Measurements from ENCODE around the gene BAIAP2L2. TPM values are rescaled to one million over a fixed set of nuclear protein-coding genes. Genes with fewer than 3 reads are reported as not detected.

BAIAP2L2 gene
- total RNA-seq, 1 experiment from 2014 or later: 51.2 TPM

- CTCF ChIA-PET: no interaction called here
- H3K27me3 Mint-ChIP-seq (ENCODE audit: unreplicated experiment): no peaks in the 10 kb centered on the region
- intact Hi-C loops (cut with micrococcal nuclease; ENCODE audit: unreplicated experiment): no loop called here
- no peak for TF ChIP-seq CTCF (IDR thresholded peaks at IDR 0.05; ENCODE audit: unreplicated experiment)
- peaks cover 54% of the 10 kb centered on the region for H3K36me3 Mint-ChIP-seq (ENCODE audit: insufficient read depth, unreplicated experiment)
- H3K4me1 Mint-ChIP-seq (ENCODE audit: low read depth, unreplicated experiment): no peaks in the 10 kb centered on the region
- H3K9me3 Mint-ChIP-seq (ENCODE audit: low read depth, unreplicated experiment): no peaks in the 10 kb centered on the region
- DNase-seq: no peak
- H3K4me3 Mint-ChIP-seq (ENCODE audit: low read depth, unreplicated experiment): no peak overlapping the region
- H3K27ac Mint-ChIP-seq (ENCODE audit: unreplicated experiment): no peak overlapping the region
- no TSS peak for BruUV-seq (replicated peaks)
Measured at GRCh38 chr22:38077096-38077495, 33.4 kb downstream of the BAIAP2L2 start.

GRCh38 chr22:38075961-38076360 is 34.5 kb downstream of the BAIAP2L2 start:
- no peaks in the 10 kb centered on the region for H3K9me3 Mint-ChIP-seq (ENCODE audit: low read depth, unreplicated experiment)
- no TSS peak for BruUV-seq (replicated peaks)
- no peaks in the 10 kb centered on the region for H3K4me1 Mint-ChIP-seq (ENCODE audit: low read depth, unreplicated experiment)

GRCh38 chr22:38075105-38075825 is 35.2 kb downstream of the BAIAP2L2 start:
- CTCF ChIA-PET: no interaction called here

More at GRCh38 chr22:38075961-38076360, 34.5 kb downstream of the BAIAP2L2 start:
- no peak for TF ChIP-seq CTCF (IDR thresholded peaks at IDR 0.05; ENCODE audit: unreplicated experiment)
- Mint-ChIP-seq H3K36me3 (ENCODE audit: insufficient read depth, unreplicated experiment) (peaks cover 54% of the 10 kb centered on the region), H3K4me3 (ENCODE audit: low read depth, unreplicated experiment) (no peak overlapping the region), H3K27ac (ENCODE audit: unreplicated experiment) (no peak overlapping the region), H3K27me3 (ENCODE audit: unreplicated experiment) (no peaks in the 10 kb centered on the region)
- DNase-seq: no peak
- intact Hi-C loops (cut with micrococcal nuclease; ENCODE audit: unreplicated experiment): no loop called here
- CTCF ChIA-PET: no interaction called here

More at GRCh38 chr22:38075105-38075825, 35.2 kb downstream of the BAIAP2L2 start:
- no peaks in the 10 kb centered on the region for H3K9me3 Mint-ChIP-seq (ENCODE audit: low read depth, unreplicated experiment)
- DNase-seq: no peak
- TF ChIP-seq CTCF (IDR thresholded peaks at IDR 0.05; ENCODE audit: unreplicated experiment): no peak
- no TSS peak for BruUV-seq (replicated peaks)
- peaks cover 49% of the 10 kb centered on the region for H3K36me3 Mint-ChIP-seq (ENCODE audit: insufficient read depth, unreplicated experiment)
- no peak overlapping the region for H3K4me3 Mint-ChIP-seq (ENCODE audit: low read depth, unreplicated experiment)
- no peaks in the 10 kb centered on the region for H3K4me1 Mint-ChIP-seq (ENCODE audit: low read depth, unreplicated experiment)
- H3K27ac Mint-ChIP-seq (ENCODE audit: unreplicated experiment): no peak overlapping the region
- no peaks in the 10 kb centered on the region for H3K27me3 Mint-ChIP-seq (ENCODE audit: unreplicated experiment)
- intact Hi-C loops (cut with micrococcal nuclease; ENCODE audit: unreplicated experiment): no loop called here
